ENCODE measurements around the gene FUT9. TPM values are rescaled to one million over a fixed set of nuclear protein-coding genes. Genes with fewer than 3 reads are reported as not detected.

Gene FUT9
- total RNA-seq, 4 donors from 2014 or later, result not detected

GRCh38 chr6:96059586-96059985 lies 43.8 kb downstream of the FUT9 start:
- no peak for DNase-seq
- H3K27me3 ChIP-seq, result no peaks in the 10 kb centered on the region
- H3K9me3 ChIP-seq, result no peaks in the 10 kb centered on the region
- H3K27ac ChIP-seq, result no peak overlapping the region
- no peaks in the 10 kb centered on the region for H3K36me3 ChIP-seq
- H3K4me1 ChIP-seq, result no peaks in the 10 kb centered on the region
- 78 to 92% methylated on average over 1 of the region's 1 CpG for WGBS, 2 donors
- intact Hi-C loops (cut with DNase I), result no loop called here
- TF ChIP-seq POLR2A (IDR thresholded peaks at IDR 0.05), result no peak
- TF ChIP-seq CTCF (IDR thresholded peaks at IDR 0.05), result no peak
- no peak overlapping the region for H3K4me3 ChIP-seq (replicated peaks in 1 of 3)

- TF ChIP-seq POLR2A (IDR thresholded peaks at IDR 0.05) (no peak), CTCF (IDR thresholded peaks at IDR 0.05) (no peak)
- Histone ChIP-seq H3K9me3 (no peaks in the 10 kb centered on the region), H3K27me3 (no peaks in the 10 kb centered on the region), H3K27ac (no peak overlapping the region), H3K4me1 (no peaks in the 10 kb centered on the region), H3K4me3 (replicated peaks in 1 of 3) (no peak overlapping the region), H3K36me3 (no peaks in the 10 kb centered on the region)
- intact Hi-C loops (cut with DNase I), result no loop called here
- WGBS, 2 donors, result 85 to 90% methylated on average over 2 of the region's 2 CpGs
- DNase-seq, result no peak
Measured at GRCh38 chr6:96060249-96060648, 44.5 kb downstream of the FUT9 start.

DNA sequence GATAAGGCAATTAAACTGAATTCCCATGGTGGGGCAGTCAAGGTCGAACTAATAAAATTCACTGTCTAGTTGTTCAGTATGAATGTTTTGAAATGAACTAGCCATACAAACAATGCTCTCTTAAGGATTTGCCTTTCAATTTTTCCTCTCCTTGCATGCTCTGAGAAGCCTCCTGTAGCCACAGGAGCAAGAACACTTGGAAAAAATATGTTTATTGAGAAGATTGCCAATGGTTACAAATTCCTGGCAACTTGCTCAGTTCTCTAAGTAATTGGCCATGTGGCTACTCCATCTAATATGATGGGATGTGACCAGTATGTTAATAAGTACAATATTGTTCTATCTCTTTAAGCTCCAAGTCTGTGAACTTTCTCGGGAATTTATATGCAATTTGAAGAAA lies 49.4 kb downstream of the FUT9 start:
- 74 to 80% methylated on average over 2 of the region's 2 CpGs for WGBS, 2 donors

GRCh38 chr6:96066376-96066775 lies 50.6 kb downstream of the FUT9 start:
- no peak overlapping the region for H3K27ac ChIP-seq
- H3K4me3 ChIP-seq (replicated peaks in 1 of 3), result no peak overlapping the region
- WGBS, 2 donors, result 94 to 100% methylated on average over 1 of the region's 1 CpG
- H3K36me3 ChIP-seq, result no peaks in the 10 kb centered on the region
- no peaks in the 10 kb centered on the region for H3K9me3 ChIP-seq
- no peaks in the 10 kb centered on the region for H3K4me1 ChIP-seq
- intact Hi-C loops (cut with DNase I), result no loop called here
- TF ChIP-seq POLR2A (IDR thresholded peaks at IDR 0.05), result no peak
- no peak for TF ChIP-seq CTCF (IDR thresholded peaks at IDR 0.05)
- no peak for DNase-seq
- H3K27me3 ChIP-seq, result no peaks in the 10 kb centered on the region

More for the DNA sequence above, 49.4 kb downstream of the FUT9 start:
- intact Hi-C loops (cut with DNase I), result no loop called here
- Histone ChIP-seq H3K27ac (no peak overlapping the region), H3K4me3 (replicated peaks in 1 of 3) (no peak overlapping the region), H3K36me3 (no peaks in the 10 kb centered on the region), H3K9me3 (no peaks in the 10 kb centered on the region), H3K27me3 (no peaks in the 10 kb centered on the region), H3K4me1 (no peaks in the 10 kb centered on the region)
- DNase-seq, result no peak
- TF ChIP-seq POLR2A (IDR thresholded peaks at IDR 0.05) (no peak), CTCF (IDR thresholded peaks at IDR 0.05) (no peak)

GRCh38 chr6:96073555-96073954 lies 57.8 kb downstream of the FUT9 start:
- no peaks in the 10 kb centered on the region for H3K9me3 ChIP-seq
- TF ChIP-seq POLR2A (IDR thresholded peaks at IDR 0.05), result no peak
- no peak for TF ChIP-seq CTCF (IDR thresholded peaks at IDR 0.05)
- no peaks in the 10 kb centered on the region for H3K36me3 ChIP-seq
- 95 to 96% methylated on average over 3 of the region's 3 CpGs for WGBS, 2 donors
- H3K4me3 ChIP-seq (replicated peaks in 1 of 3), result no peak overlapping the region
- no peaks in the 10 kb centered on the region for H3K27me3 ChIP-seq
- H3K4me1 ChIP-seq, result no peaks in the 10 kb centered on the region
- no peak overlapping the region for H3K27ac ChIP-seq
- DNase-seq, result no peak
- intact Hi-C loops (cut with DNase I), result no loop called here
